ENCODE results near the gene NOTUM.
A peak's percentile ranks its signal among the peaks of the same experiment; 100 is the strongest.

The NOTUM gene

DNA sequence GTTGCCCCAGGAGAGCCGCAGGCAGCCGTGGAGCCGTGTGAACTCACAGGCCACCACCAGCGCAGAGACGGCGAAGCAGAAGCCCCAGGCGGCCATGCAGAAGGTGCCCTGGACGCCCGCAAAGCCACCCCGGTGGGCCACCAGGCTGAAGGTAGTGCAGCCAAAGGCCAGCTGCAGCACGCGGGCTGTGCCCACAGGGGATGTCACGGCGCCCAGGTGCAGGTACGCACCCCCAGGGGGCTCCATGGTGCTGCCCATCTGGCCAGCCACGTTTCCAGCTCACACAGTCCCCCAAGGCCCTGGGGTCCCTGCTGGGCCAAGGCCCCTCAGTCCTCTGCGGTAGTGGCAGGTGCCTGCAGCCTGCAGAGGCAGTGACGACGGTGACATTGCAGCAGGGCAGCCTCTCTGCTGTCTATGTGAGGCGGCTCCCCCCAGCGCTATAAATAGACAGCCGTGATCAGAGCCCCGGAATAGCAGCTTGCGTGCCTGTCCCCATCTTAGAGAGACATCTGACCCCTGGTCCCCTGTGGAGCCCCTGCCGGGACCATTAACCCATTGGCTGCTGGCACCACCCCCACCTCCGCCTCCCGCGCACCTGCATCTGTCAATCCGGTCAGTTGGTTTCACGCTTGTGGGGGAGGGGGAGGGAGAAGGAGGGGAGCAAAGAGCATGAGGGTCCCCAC lies 19.4 kb downstream of the NOTUM start:
- DNase-seq (ENCODE audit: low read depth, low spot score) = no peak
- H3K27ac ChIP-seq = no peak overlapping the region

DNA sequence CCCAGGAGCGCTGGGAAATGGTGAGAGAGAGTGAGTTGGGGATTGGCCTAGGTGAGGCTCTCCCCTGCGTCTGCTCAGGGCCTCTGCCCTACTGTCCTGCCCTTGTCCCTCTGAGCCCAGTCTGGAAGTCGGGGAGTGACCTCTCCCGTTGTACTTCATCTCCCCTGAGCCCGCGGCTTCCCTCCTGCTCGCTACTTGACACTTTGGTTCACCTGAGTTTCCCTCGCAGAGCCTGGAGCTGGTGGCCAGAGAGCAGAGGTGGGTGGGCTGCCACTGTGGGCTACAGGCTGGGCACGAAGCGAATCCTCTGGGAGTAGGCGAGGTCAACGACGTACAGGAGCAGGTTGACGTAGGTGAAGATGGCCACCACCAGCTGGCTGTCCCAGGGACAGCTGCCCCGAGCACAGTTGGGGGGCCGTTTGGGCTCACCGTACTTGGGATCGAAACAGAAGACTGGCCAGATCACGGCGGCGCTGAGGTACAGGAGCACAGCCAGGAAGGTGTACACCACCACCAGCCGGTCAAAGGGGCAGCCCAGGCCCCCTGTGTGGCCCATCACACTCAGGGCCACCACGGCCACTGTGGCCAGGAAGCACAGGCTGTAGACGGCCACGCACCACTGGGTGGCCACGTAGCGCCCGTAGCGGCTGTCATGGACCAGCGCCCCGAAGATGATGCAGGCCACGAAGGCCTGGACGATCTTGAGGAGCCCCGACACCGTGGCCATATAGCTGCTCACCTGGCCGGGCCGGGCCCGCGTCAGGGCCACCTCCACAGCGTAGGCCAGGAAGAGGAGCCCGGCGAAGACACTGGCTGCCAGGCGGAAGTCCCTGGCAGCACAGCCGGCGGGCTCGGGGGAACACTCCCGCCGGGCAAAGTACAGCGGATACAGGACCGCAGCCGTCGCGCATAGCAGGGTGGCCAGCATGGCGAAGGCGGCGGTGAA lies 20.2 kb downstream of the NOTUM start:
- H3K27ac ChIP-seq = no peak overlapping the region
- no peak for DNase-seq (ENCODE audit: low read depth, low spot score)

DNA sequence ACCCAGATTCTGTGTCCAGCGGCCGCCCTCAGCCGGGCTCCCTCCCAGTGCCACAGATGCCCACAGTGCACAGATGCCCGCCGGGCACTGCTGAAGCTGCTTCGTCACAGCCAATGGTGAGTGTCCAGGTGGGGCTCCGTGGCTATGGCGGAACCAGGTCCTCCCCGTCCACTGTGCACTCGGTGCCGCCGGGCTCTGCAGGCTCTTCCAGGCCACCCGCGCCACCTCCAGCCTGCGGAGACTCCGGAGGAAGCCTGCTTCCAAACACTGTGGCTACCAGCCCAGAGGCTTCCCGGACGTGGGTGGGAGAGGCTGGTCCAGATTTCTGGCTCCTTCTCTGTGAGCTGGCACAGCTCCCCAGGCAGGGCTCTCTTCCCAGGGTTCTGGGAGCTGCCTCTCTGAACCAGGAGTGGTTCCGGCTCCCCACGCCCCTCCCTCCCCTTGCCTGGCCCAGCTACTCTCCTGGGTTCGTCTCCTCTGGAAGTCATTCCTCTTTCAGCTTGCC lies 21.1 kb downstream of the NOTUM start:
- DNase-seq (ENCODE audit: low read depth, low spot score) = no peak

DNA sequence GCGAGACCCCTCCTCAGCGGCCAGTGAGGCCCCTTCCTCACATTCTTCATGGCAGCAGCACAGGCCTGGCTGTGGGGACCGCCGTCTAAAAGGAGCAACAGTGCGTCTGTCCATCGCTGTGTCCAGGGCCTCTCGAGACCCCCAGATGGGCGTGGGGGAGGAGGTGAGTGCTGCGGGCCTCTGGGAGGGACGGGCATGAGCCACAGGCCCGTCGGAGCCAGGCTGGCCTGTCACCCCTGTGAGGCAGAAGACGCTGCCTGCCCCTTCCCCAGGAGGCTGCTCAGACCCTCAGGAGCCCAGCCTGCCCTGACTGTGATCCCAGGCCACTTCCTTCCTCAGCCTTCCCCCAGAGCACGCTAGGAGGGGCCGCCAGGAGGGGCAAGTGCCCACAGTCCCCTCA lies 21.8 kb downstream of the NOTUM start:
- no peak for DNase-seq (ENCODE audit: low read depth, low spot score)

More for the DNA sequence above, 21.1 kb downstream of the NOTUM start:
- no peak overlapping the region for H3K27ac ChIP-seq

DNA sequence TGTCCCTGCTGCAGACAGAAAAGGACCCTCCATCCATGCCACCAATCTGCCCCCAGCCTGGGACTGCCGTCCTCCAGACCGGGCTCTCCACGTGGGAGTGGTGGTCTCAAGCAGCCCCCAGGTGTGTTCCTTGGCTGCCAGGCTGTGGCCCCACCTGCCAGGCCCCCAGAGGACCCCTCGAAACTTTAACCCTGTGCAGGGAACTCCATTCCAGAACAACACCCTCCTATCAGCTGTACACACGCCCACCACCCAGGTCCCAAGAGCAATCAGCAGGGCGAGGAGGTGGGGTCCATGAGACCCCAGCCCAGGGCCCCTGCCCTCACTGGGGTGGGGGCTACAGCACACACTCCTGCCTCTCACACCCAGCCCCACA lies 25.3 kb downstream of the NOTUM start:
- no peak for DNase-seq (ENCODE audit: low read depth, low spot score)
- no peak overlapping the region for H3K27ac ChIP-seq

More for the DNA sequence above, 21.8 kb downstream of the NOTUM start:
- no peak overlapping the region for H3K27ac ChIP-seq

DNA sequence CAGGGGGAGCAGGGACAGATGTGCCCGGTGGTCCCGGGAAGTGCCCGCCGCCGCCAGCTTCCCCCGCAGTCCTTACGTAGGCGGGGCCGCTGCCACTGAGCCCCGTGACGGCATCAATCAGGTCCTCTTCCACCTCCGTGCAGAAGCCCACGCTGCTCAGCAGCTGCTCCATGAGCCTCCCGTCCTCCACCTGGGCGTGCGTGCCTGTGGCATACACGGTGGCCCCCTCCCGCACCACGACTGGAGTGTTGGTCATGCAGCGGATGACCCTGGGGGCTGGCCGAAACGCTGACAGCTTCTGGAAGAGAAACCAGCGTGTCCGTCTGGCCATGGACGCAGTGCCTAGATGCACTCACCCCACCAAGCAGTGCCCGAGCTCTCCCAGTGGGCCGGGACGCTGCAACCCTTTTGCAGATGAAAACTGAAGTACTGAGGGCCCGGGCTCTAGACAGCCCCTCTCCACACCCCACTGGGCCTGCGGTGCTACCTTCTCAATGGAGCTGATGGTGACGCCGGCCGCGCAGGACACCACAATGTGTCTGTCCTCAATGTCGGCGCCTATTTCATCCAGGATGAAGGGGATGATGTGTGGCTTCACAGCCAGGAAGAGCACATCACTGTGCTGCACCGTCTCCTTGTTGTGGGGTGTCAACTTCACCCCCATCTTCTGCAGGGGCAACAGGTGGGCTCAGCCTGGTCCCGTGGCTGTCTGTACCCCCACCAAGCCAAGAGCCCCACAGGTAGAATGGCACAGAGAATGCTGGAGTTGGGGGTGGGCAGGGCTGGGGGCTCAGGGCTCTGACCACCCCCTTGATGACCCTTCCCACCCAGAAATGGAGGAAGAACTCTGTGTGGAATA lies 25.9 kb downstream of the NOTUM start:
- no peak overlapping the region for H3K27ac ChIP-seq
- no peak for DNase-seq (ENCODE audit: low read depth, low spot score)

- no peak for DNase-seq (ENCODE audit: low read depth, low spot score)
- no peak overlapping the region for H3K27ac ChIP-seq
Measured at GRCh38 chr17:81934098-81934757, 26.8 kb downstream of the NOTUM start.

DNA sequence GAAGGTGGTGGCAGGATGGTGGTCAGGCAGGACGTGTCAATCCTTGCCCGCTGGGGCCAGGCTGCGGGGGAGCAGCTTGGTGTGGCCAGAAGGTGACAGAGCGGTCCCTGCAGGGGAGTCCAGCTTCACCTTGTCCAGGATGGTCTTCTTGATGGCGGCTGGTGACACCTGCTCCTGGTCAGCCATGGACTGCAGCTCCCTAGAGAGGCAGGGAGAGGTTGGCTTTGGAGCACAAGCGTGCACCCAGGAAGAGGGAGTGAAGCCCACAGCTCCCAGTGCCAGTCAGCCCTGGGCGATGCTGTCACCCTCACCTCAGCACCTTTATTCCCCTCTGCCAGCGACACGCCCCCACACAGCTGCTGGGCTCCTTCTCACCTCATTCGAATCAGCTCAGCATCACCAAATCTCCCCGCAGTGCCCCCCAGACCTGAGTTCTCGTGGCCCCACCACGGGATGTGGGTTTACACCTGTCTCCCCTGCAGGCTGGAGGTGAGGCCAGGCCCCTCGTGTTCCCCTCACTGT lies 27.7 kb downstream of the NOTUM start:
- H3K27ac ChIP-seq = no peak overlapping the region

GRCh38 chr17:81932333-81932983 lies 28.5 kb downstream of the NOTUM start:
- no peak for DNase-seq (ENCODE audit: low read depth, low spot score)
- H3K27ac ChIP-seq = no peak overlapping the region

More for the DNA sequence above, 27.7 kb downstream of the NOTUM start:
- no peak for DNase-seq (ENCODE audit: low read depth, low spot score)

- DNase-seq (ENCODE audit: low read depth, low spot score) = no peak
Measured at GRCh38 chr17:81931557-81932332, 29.2 kb downstream of the NOTUM start.

DNA sequence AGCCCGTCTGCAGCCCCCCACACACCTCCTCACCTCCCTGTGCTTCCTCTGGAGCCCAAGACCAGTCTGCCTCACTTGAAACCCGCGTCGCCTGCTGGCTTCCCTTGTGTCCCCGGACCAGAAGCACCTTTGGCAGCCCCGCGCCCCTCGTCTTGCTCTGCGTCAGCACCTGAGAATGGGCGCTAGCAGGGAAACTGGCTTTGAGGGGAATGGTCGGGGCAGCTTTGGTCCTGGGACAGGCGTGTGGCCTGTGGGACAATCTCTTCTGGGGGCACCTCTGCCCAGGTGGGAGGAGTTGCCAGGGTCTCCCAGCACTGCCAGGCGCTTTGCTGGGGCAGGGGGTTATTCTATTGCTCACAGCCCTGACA lies 29.8 kb downstream of the NOTUM start:
- DNase-seq (ENCODE audit: low read depth, low spot score) = no peak
- no peak overlapping the region for H3K27ac ChIP-seq

More at GRCh38 chr17:81931557-81932332, 29.2 kb downstream of the NOTUM start:
- no peak overlapping the region for H3K27ac ChIP-seq

DNA sequence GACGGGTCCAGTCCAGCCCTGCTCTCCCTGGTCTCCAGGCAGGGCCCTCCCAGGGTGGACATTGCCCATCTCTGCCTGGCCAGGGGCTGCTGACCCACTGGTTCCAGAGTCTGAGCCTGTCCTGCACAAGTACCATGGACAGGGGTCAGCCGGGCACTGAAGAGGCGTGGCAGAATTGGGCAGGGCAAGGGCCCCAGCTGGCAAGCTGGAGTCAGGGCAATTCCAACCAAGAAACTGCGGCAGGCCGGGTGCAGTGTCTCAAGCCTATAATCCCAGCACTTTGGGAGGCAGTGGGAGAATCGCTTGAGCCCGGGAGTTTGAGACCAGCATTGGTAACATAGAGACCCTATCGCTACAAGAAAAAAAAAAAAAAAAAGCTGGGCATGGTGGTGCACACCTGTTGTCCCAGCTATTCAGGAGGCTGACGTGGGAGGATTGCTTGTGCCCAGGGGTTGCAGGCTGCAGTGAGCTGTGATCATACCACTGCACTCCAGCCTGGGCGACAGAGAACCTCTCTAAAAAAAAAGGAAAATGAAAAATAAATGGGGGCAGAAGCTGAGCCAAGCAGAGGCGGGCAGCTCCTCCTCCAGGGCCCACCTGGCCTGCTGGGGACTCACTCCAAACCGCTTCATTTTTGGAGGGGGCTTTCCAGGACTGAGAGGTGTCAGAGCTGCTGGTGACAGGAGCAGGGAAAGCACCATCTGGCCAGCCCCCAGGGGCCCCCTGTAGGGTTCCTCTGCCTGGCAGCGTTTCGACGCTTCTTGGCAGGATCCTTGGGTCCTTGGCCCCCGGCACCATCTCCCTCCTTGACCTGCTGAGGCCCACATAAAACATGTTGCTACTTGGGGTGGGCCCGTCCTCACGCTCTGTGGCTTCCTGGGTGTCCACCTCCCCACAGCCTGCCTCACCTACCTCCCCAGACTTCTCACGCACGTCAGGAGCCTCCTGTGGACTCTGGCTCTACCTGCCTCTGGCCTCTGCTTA lies 30.6 kb downstream of the NOTUM start:
- no peak for DNase-seq (ENCODE audit: low read depth, low spot score)
- no peak overlapping the region for H3K27ac ChIP-seq

DNA sequence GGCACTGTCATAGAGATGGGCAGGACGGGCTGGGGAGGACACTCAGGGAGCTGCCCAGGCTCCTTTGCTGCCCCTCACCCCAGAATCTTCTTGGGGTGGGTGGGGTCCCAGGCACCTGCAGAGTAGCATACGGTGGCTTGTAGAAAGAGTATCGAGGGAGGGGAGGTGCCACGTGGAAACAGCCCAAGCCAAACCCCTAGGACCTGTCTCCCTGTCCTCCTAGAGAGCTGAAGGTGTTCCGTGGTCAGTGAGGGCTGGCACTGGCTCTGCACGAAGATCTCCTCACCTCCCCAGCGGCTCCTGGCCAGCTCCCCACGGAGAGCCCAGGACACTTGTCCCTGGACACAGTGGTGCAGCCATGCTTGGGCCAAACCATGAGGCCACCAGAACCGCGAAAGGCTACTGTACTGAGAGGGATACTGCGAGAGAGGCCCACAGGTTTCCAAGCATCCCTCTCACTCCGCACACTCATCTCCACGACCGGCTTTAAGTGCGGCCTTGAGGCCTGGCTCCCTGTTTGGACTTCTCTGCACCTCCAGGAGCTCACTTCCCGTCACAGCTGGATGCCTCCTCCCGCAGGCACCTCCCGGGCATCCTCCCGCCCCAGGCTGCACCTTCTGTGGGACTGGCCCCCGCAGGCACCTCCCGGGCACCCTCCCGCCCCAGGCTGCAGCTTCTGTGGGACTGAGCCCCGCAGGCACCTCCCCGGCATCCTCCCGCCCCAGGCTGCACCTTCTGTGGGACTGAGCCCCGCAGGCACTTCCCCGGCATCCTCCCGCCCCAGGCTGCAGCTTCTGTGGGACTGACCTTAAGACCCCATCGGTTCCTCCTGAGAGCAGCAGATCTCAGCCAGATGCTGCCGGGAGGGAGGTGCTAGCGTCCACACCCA lies 31.5 kb downstream of the NOTUM start:
- no peak for DNase-seq (ENCODE audit: low read depth, low spot score)
- no peak overlapping the region for H3K27ac ChIP-seq

GRCh38 chr17:81928544-81929252 lies 32.3 kb downstream of the NOTUM start:
- no peak overlapping the region for H3K27ac ChIP-seq
- no peak for DNase-seq (ENCODE audit: low read depth, low spot score)

GRCh38 chr17:81927653-81928543 lies 33.1 kb downstream of the NOTUM start, which contains the start of gene MAFG:
MAFG (minus strand) TSS chr17:81927735; CDS start chr17:81923185, 4,550 bp downstream.
- peak within 1 kb of the TSS; percentile 89 for H3K27ac ChIP-seq
- peak; percentile 33 for DNase-seq (ENCODE audit: low read depth, low spot score)
